K562 (cell line): Measurements from ENCODE around the gene PHF21A. TPM values are rescaled to one million over a fixed set of nuclear protein-coding genes. Genes with fewer than 3 reads are reported as not detected.

ENCODE experiments used
- BRF2 ChIP-seq: IDR thresholded peaks from 3 replicates; pipeline ENCODE4 v1.6.1; 2011; ENCODE audit warnings: borderline replicate concordance, mild to moderate bottlenecking; ENCODE audit not compliant: insufficient read length, insufficient read depth
- FUS ChIP-seq: fragments of 200-400 bp; formaldehyde crosslinking; optimal IDR thresholded peaks from 2 replicates; pipeline ENCODE3; 2017; ENCODE audit warnings: low read depth, low read length
- ILK ChIP-seq: fragments of 450-650 bp; IDR thresholded peaks from 2 replicates; pipeline ENCODE4 v1.6.1; 2016; ENCODE audit warnings: missing genetic modification characterization, low read depth, mild to moderate bottlenecking, missing compliant biosample characterization, moderate library complexity, borderline replicate concordance
- PURB ChIP-seq: sonication (generic); formaldehyde crosslinking; IDR thresholded peaks from 2 replicates; pipeline ENCODE4 v1.9.0; 2021; ENCODE audit warnings: low read depth, mild to moderate bottlenecking, missing genetic modification reagents
- RFX5 ChIP-seq: IDR thresholded peaks from 2 replicates; pipeline ENCODE4 v1.6.1; 2011; ENCODE audit warnings: low read depth, mild to moderate bottlenecking, improper control_type of control experiment, low read length
- SMARCC2 ChIP-seq: fragments of 450-650 bp; IDR thresholded peaks from 2 replicates; pipeline ENCODE4 v1.6.1; 2017; ENCODE audit warnings: antibody characterized with exemption, moderate library complexity, mild to moderate bottlenecking, low read depth
- SOX6 ChIP-seq: fragments of 450-650 bp; IDR thresholded peaks from 2 replicates; pipeline ENCODE4 v1.6.1; 2014; ENCODE audit warnings: mild to moderate bottlenecking
- TFE3 ChIP-seq: fragments of 450-650 bp; formaldehyde crosslinking; IDR thresholded peaks from 2 replicates; pipeline ENCODE4 v1.4.0; 2020; ENCODE audit warnings: mild to moderate bottlenecking, mixed read lengths
- ZEB2 ChIP-seq: fragments of 450-650 bp; IDR thresholded peaks from 2 replicates; pipeline ENCODE4 v1.6.1; 2016
- ZNF449 ChIP-seq: fragments of 250-450 bp; sonication (Bioruptor Pico); IDR thresholded peaks from 2 replicates; pipeline ENCODE4 v1.8.0; 2022; ENCODE audit warnings: moderate library complexity, mild to moderate bottlenecking, inconsistent platforms
- ZNF655 ChIP-seq: fragments of 250-450 bp; sonication (Bioruptor Pico); IDR thresholded peaks from 2 replicates; pipeline ENCODE4 v1.5.0; 2021
- ZNF77 ChIP-seq: fragments of 250-450 bp; sonication (Bioruptor Pico); IDR thresholded peaks from 2 replicates; pipeline ENCODE4 v1.5.0; 2020
- polyA plus RNA-seq, 8 experiments: library from polyadenylated mRNA; depleted of rRNA in 4 of 8; stranded (reverse) in 5 of 8; unstranded in 3 of 8; fragments of >200 nt; fragmentation: Nextera tagmentation in 2 of 8; fragmentation: Illumina TruSeq in 1 of 8; extraction: Ambion mirVana in 2 of 8; extraction: Trizol in 1 of 8; gene quantifications; 2 replicates each; pipeline versions ENCODE4 v1.2.1 to v1.2.3, GENCODE V29; 2011 to 2014; ENCODE audit warnings: inconsistent platforms in 1 of 8, missing spikeins in 1 of 8
- total RNA-seq, 7 experiments: library from RNA; depleted of rRNA in 6 of 7; stranded (reverse); fragments of >200 nt in 6 of 7; fragmentation: Illumina TruSeq in 2 of 7; extraction: Trizol in 2 of 7; gene quantifications; 2 replicates each; pipeline versions ENCODE4 v1.2.1 to v1.2.3, GENCODE V29; 2011 to 2021; ENCODE audit warnings: low replicate concordance in 1 of 7
- TF ChIP-seq, protein P1 (sequence below): sonication (generic); formaldehyde crosslinking; IDR thresholded peaks from 2 replicates; pipeline ENCODE4 v1.8.1; 2023; ENCODE audit warnings: mild to moderate bottlenecking, missing genetic modification reagents, moderate library complexity
- TF ChIP-seq, protein P2 (sequence below), 2 experiments: fragments of 450-650 bp; IDR thresholded peaks; 2 replicates each; pipeline ENCODE4 v1.6.1; 2018; ENCODE audit warnings: mild to moderate bottlenecking in 2 of 2, low read depth in 1 of 2; ENCODE audit not compliant: partially characterized antibody in 2 of 2
- TF ChIP-seq, protein P3 (sequence below), 2 experiments: fragments of 450-650 bp in 1 of 2; sonication (generic) in 1 of 2; formaldehyde crosslinking in 1 of 2; IDR thresholded peaks in 1 of 2; conservative IDR thresholded peaks in 1 of 2; 2 replicates each; pipeline versions ENCODE4 v1.6.1 to v1.8.1; 2016 to 2023; ENCODE audit warnings: mild to moderate bottlenecking in 2 of 2, moderate library complexity in 2 of 2, inconsistent platforms in 1 of 2, missing genetic modification reagents in 1 of 2

The PHF21A gene
- total and polyA plus RNA-seq, 9 of the 15 experiments (the other 6 are each of a cell fraction or from before 2014, with no cell fraction given): 1.5 to 32.4 (median 10.7) TPM

DNA sequence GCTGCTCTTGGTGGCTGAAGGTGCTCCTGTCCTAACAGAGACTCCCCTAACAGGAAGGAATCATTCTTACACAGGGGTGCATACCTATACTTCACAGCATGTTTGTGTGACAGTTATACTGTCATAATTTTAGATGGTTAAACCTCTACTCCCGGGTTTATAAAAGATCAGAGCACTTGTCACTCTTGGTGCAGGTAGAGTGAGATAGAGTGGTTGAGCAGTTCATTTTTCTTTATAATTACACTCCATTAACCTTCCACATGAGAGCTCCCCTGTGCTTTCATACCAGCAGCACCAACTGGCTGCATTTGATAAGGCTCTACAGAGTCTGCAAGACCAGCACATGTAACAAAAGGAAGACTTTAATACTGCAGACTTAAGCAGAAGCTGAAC, 125.9 kb downstream of the PHF21A start (continued):
- no peak for TF ChIP-seq ZNF655
- peak; percentile 44; the same call in 1 of the 2 replicates for TF ChIP-seq ZEB2
- TF ChIP-seq, protein P1, sequence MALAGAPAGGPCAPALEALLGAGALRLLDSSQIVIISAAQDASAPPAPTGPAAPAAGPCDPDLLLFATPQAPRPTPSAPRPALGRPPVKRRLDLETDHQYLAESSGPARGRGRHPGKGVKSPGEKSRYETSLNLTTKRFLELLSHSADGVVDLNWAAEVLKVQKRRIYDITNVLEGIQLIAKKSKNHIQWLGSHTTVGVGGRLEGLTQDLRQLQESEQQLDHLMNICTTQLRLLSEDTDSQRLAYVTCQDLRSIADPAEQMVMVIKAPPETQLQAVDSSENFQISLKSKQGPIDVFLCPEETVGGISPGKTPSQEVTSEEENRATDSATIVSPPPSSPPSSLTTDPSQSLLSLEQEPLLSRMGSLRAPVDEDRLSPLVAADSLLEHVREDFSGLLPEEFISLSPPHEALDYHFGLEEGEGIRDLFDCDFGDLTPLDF (CRISPR knock-in tag): no peak
- TF ChIP-seq PURB (CRISPR knock-in tag): no peak
- TF ChIP-seq ZNF449 (CRISPR knock-in tag): no peak
- TF ChIP-seq SMARCC2: peak; percentile 54; the same call in 1 of the 2 replicates
- TF ChIP-seq, protein P2, sequence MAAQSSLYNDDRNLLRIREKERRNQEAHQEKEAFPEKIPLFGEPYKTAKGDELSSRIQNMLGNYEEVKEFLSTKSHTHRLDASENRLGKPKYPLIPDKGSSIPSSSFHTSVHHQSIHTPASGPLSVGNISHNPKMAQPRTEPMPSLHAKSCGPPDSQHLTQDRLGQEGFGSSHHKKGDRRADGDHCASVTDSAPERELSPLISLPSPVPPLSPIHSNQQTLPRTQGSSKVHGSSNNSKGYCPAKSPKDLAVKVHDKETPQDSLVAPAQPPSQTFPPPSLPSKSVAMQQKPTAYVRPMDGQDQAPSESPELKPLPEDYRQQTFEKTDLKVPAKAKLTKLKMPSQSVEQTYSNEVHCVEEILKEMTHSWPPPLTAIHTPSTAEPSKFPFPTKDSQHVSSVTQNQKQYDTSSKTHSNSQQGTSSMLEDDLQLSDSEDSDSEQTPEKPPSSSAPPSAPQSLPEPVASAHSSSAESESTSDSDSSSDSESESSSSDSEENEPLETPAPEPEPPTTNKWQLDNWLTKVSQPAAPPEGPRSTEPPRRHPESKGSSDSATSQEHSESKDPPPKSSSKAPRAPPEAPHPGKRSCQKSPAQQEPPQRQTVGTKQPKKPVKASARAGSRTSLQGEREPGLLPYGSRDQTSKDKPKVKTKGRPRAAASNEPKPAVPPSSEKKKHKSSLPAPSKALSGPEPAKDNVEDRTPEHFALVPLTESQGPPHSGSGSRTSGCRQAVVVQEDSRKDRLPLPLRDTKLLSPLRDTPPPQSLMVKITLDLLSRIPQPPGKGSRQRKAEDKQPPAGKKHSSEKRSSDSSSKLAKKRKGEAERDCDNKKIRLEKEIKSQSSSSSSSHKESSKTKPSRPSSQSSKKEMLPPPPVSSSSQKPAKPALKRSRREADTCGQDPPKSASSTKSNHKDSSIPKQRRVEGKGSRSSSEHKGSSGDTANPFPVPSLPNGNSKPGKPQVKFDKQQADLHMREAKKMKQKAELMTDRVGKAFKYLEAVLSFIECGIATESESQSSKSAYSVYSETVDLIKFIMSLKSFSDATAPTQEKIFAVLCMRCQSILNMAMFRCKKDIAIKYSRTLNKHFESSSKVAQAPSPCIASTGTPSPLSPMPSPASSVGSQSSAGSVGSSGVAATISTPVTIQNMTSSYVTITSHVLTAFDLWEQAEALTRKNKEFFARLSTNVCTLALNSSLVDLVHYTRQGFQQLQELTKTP (IDR thresholded peaks at IDR 0.05; ENCODE audit: low read depth in 1 of 2, partially characterized antibody in 2 of 2): peak in 1 of 2 experiments; percentile 21
- TF ChIP-seq RFX5: no peak
- TF ChIP-seq BRF2: no peak
- peak; percentile 70 for TF ChIP-seq SOX6
- no peak for TF ChIP-seq FUS
- TF ChIP-seq TFE3 (CRISPR knock-in tag): no peak
- TF ChIP-seq, protein P3, sequence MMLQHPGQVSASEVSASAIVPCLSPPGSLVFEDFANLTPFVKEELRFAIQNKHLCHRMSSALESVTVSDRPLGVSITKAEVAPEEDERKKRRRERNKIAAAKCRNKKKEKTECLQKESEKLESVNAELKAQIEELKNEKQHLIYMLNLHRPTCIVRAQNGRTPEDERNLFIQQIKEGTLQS (IDR thresholded peaks at IDR 0.05): no peak
- TF ChIP-seq, protein P3 (CRISPR knock-in tag; conservative IDR thresholded peaks at IDR 0.05): no peak
- no peak for TF ChIP-seq ILK (tag)
- TF ChIP-seq ZNF77: no peak
